ENCODE results near the gene SPO11.

DNA sequence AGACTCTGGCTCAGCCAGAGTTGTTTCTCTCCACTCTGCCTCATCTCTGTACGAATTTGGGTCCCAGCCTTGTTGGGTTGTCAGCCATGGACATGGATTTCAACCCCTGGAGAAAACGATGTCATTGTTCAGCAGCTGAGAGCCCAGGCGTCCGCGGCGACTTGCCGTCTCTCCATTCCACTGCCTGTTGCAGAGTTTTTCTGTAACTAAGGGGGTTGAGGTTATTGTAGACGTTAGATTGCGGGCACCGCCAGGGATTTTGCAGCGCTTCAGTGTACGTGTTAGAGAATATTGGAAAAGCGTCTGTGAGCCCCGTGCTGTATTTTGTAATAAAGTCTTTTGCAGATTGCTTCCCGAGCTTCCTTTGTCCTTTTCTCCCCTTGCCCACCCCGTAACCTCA lies 48.5 kb downstream of the SPO11 start:
- TF ChIP-seq POLR2AphosphoS5 (IDR thresholded peaks at IDR 0.05; ENCODE audit: borderline replicate concordance, low read depth, low read length) (no peak), EZH2 (IDR thresholded peaks at IDR 0.05) (no peak), FOXP2 (optimal IDR thresholded peaks at IDR 0.05; ENCODE audit: control extremely low read depth, extremely low read length, insufficient read depth) (no peak)
